Natural killer cell (primary cell): ENCODE results near the gene LILRB2. TPM values are rescaled to one million over a fixed set of nuclear protein-coding genes. Genes with fewer than 3 reads are reported as not detected.

Experiments used
- ATAC-seq, 3 donors: fragments of 150-1000 bp in 2 of 3; fragments of 200-7000 bp in 1 of 3; cut with Tn5 transposase; 1 replicate in 1 of 3; 2 replicates in 2 of 3; pipeline ENCODE4 v1.10.0; 2021; ENCODE audit warnings: mild to moderate bottlenecking in 2 of 3, moderate library complexity in 2 of 3
- DNase-seq, 2 donors: peaks; one replicate each; pipeline versions ENCODE4 v3.0.0 to v3.0.0-alpha.2; 2013 to 2021; ENCODE audit warnings: mixed read lengths in 1 of 2
- H3K27ac ChIP-seq: one replicate; pipeline ENCODE4 v1.5.1; 2013; ENCODE audit warnings: mild to moderate bottlenecking, low read length
- H3K27me3 ChIP-seq: one replicate; pipeline ENCODE4 v1.6.1; 2013; ENCODE audit warnings: low read length; ENCODE audit not compliant: control insufficient read depth, insufficient read depth
- H3K36me3 ChIP-seq: one replicate; pipeline ENCODE4 v1.6.1; 2013; ENCODE audit warnings: low read length; ENCODE audit not compliant: control insufficient read depth, insufficient read depth
- H3K4me1 ChIP-seq: one replicate; pipeline ENCODE4 v1.6.1; 2013; ENCODE audit warnings: low read length; ENCODE audit not compliant: control insufficient read depth, insufficient read depth
- H3K4me3 ChIP-seq: one replicate; pipeline ENCODE4 v1.5.1; 2013; ENCODE audit warnings: low read length
- H3K9me3 ChIP-seq: one replicate; pipeline ENCODE4 v1.6.1; 2013; ENCODE audit warnings: low read length; ENCODE audit not compliant: control insufficient read depth, insufficient read depth
- H3K27ac Mint-ChIP-seq, 2 donors: one replicate each; pipeline ENCODE4 v1.8.0; 2022; ENCODE audit warnings: mild to moderate bottlenecking in 2 of 2, mixed read lengths in 2 of 2, moderate library complexity in 1 of 2
- H3K27me3 Mint-ChIP-seq, 2 donors: one replicate each; pipeline ENCODE4 v1.8.0; 2022; ENCODE audit warnings: low read depth in 2 of 2, mixed read lengths in 2 of 2
- H3K36me3 Mint-ChIP-seq: one replicate; pipeline ENCODE4 v1.8.0; 2022; ENCODE audit warnings: mixed read lengths
- H3K4me1 Mint-ChIP-seq, 2 donors: one replicate each; pipeline ENCODE4 v1.8.0; 2022; ENCODE audit warnings: mixed read lengths in 2 of 2
- H3K4me3 Mint-ChIP-seq: one replicate; pipeline ENCODE4 v1.8.0; 2022; ENCODE audit warnings: mild to moderate bottlenecking, moderate library complexity, mixed read lengths
- H3K9me3 Mint-ChIP-seq, 2 donors: one replicate each; pipeline ENCODE4 v1.8.0; 2022; ENCODE audit warnings: mixed read lengths in 2 of 2
- CTCF ChIP-seq: fragments of 200-600 bp; IDR thresholded peaks from one replicate; pipeline ENCODE4 v1.8.0; 2022; ENCODE audit warnings: antibody characterized with exemption
- WGBS: methylation state at CpG from one replicate; pipeline ENCODE4 v1.1.7; 2013; ENCODE audit warnings: missing lambda C conversion rate; ENCODE audit not compliant: insufficient coverage; 5-methylcytosine and 5-hydroxymethylcytosine counted together
- intact Hi-C: fragments of 100-400 bp; cut with micrococcal nuclease; formaldehyde crosslinking; loops from one replicate; pipeline ENCODE4 v1.14.2; 2022
- total RNA-seq, 4 donors: library from RNA; stranded (reverse); fragments of 120-200 nt in 1 of 4; gene quantifications; one replicate each; pipeline versions ENCODE4 v1.2.3 to v1.2.4, GENCODE V29; 2013 to 2022

Gene LILRB2
- total RNA-seq, 3 donors from 2014 or later (not counting 1 experiment from before 2014, with no cell fraction given): 4.6 to 41.4 (median 23.7) TPM

GRCh38 chr19:54310543-54310942 lies 29.6 kb upstream of the LILRB2 start:
- WGBS: 87% methylated on average over 5 of the region's 5 CpGs
- peaks cover 20 to 21% of the 10 kb centered on the region in 2 donors for H3K27me3 Mint-ChIP-seq
- Histone ChIP-seq H3K27me3 (peaks cover 3% of the 10 kb centered on the region), H3K4me1 (peaks cover 10% of the 10 kb centered on the region), H3K9me3 (no peaks in the 10 kb centered on the region), H3K27ac (no peak overlapping the region), H3K4me3 (no peak overlapping the region), H3K36me3 (no peaks in the 10 kb centered on the region)
- no peak overlapping the region for H3K27ac Mint-ChIP-seq
- TF ChIP-seq CTCF: no peak
- H3K9me3 Mint-ChIP-seq: no peaks in the 10 kb centered on the region
- H3K4me3 Mint-ChIP-seq: no peak overlapping the region
- DNase-seq (no peak), ATAC-seq (no peak)
- H3K36me3 Mint-ChIP-seq: no peaks in the 10 kb centered on the region
- intact Hi-C loops: no loop called here
- H3K4me1 Mint-ChIP-seq: peaks cover 0 to 5% of the 10 kb centered on the region in 2 donors

GRCh38 chr19:54309811-54310210 lies 28.9 kb upstream of the LILRB2 start:
- Mint-ChIP-seq H3K4me3 (no peak overlapping the region), H3K36me3 (no peaks in the 10 kb centered on the region), H3K9me3 (no peaks in the 10 kb centered on the region), H3K4me1 (peaks cover 4 to 12% of the 10 kb centered on the region in 2 donors), H3K27ac (no peak overlapping the region), H3K27me3 (peaks cover 21 to 26% of the 10 kb centered on the region in 2 donors)
- H3K9me3 ChIP-seq: no peaks in the 10 kb centered on the region
- peaks cover 10% of the 10 kb centered on the region for H3K4me1 ChIP-seq
- H3K27ac ChIP-seq: no peak overlapping the region
- ATAC-seq: no peak
- intact Hi-C loops: no loop called here
- no peaks in the 10 kb centered on the region for H3K36me3 ChIP-seq
- DNase-seq: no peak
- peaks cover 5% of the 10 kb centered on the region for H3K27me3 ChIP-seq
- no peak overlapping the region for H3K4me3 ChIP-seq
- 82% methylated on average over 11 of the region's 12 CpGs for WGBS
- no peak for TF ChIP-seq CTCF

- H3K4me3 ChIP-seq: no peak overlapping the region
- DNase-seq (no peak), ATAC-seq (no peak)
- H3K4me1 ChIP-seq: peaks cover 12% of the 10 kb centered on the region
- H3K27ac ChIP-seq: no peak overlapping the region
- intact Hi-C loops: no loop called here
- TF ChIP-seq CTCF: no peak
- H3K4me1 Mint-ChIP-seq: peaks cover 8 to 25% of the 10 kb centered on the region in 2 donors
- no peak overlapping the region for H3K4me3 Mint-ChIP-seq
- peaks cover 13 to 19% of the 10 kb centered on the region in 2 donors for H3K27me3 Mint-ChIP-seq
- WGBS: 86% methylated on average over 5 of the region's 5 CpGs
- H3K36me3 Mint-ChIP-seq: no peaks in the 10 kb centered on the region
- no peak overlapping the region for H3K27ac Mint-ChIP-seq
- no peaks in the 10 kb centered on the region for H3K9me3 ChIP-seq
- H3K9me3 Mint-ChIP-seq: no peaks in the 10 kb centered on the region
- no peaks in the 10 kb centered on the region for H3K36me3 ChIP-seq
- H3K27me3 ChIP-seq: peaks cover 5% of the 10 kb centered on the region
These were observed 26.6 kb upstream of the LILRB2 start for GRCh38 chr19:54307389-54308020.

- Histone ChIP-seq H3K4me3 (no peak overlapping the region), H3K4me1 (peaks cover 6% of the 10 kb centered on the region), H3K27ac (no peak overlapping the region), H3K36me3 (no peaks in the 10 kb centered on the region), H3K27me3 (peaks cover 5% of the 10 kb centered on the region), H3K9me3 (no peaks in the 10 kb centered on the region)
- Mint-ChIP-seq H3K4me1 (peaks cover 8 to 22% of the 10 kb centered on the region in 2 donors), H3K9me3 (no peaks in the 10 kb centered on the region), H3K36me3 (no peaks in the 10 kb centered on the region), H3K27me3 (peaks cover 8 to 12% of the 10 kb centered on the region in 2 donors), H3K4me3 (no peak overlapping the region), H3K27ac (no peak overlapping the region)
- intact Hi-C loops: no loop called here
- TF ChIP-seq CTCF: no peak
- ATAC-seq (no peak), DNase-seq (no peak)
- WGBS: 95% methylated on average over 1 of the region's 1 CpG
These were observed 24.2 kb upstream of the LILRB2 start for GRCh38 chr19:54305141-54305540.
